ENCODE measurements around the gene HS3ST3B1.

The HS3ST3B1 gene

DNA sequence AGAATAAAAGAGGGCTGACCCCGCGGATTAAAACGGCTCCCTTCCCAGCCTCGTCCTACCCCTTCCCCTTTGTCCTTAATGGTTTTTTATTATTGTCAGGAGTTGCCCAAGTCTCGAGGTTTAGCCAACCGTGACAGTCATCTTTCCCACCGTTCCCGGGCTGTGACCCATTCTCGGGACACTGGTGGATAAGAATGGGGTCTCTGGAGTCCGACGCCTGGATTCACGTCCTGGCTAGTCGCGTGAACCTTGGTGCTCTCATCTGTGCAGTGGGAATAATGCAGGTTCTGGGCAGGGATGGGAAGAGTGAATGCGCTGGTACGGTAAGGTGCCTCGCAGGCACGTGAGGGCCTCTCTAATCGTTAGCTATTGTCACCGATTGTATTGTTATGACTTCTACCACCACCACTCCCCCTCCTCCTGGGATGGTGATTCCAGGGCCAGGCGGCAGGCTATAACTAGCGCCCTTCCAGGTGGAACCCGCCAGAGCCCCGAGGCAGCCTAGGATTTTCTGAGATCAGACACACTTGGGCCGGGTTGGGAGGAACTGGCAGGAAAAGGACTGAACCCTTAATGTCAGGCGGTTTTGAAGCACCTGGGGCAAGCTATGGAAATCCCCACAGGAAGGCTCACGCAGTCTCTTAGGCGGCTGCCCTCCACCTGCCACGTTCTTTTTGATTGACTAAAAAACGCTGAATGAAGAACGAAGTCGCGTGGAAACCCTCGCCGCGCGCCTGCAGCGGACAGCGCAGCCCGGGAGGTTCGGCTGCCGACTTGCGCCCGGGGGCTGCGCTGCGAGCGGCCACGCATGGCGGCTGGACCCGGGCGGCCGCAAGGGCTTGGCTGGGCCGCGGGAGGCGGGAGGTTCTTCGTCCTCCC lies 2.7 kb downstream of the HS3ST3B1 start:
- no peak for DNase-seq

DNA sequence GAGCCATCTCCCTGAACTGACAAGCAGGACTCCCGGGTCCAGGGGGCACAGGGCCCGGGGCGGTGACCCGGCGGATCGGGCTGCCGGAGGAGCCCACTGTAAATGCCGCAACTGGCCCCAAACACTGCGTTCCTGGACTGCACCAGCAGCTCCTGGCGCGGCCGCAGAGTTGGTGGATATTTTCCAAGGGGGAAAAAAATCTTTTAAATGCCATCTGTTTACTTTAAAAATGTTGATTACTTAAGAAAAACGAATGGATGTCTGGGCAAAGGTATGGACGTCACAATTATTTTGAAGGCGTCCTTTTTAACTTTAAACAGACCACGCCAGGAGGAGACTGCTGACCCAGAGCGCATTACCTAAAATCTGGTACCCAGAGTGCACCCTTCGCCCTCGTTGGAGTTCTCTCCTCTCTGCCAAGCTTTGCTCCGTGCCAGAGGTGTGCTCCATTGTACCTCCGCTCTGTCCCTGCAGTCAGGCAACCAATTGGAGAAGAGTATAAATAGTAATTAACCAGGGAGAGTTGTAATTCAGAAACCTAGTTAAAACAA lies 3.4 kb downstream of the HS3ST3B1 start:
- DNase-seq, result no peak

DNA sequence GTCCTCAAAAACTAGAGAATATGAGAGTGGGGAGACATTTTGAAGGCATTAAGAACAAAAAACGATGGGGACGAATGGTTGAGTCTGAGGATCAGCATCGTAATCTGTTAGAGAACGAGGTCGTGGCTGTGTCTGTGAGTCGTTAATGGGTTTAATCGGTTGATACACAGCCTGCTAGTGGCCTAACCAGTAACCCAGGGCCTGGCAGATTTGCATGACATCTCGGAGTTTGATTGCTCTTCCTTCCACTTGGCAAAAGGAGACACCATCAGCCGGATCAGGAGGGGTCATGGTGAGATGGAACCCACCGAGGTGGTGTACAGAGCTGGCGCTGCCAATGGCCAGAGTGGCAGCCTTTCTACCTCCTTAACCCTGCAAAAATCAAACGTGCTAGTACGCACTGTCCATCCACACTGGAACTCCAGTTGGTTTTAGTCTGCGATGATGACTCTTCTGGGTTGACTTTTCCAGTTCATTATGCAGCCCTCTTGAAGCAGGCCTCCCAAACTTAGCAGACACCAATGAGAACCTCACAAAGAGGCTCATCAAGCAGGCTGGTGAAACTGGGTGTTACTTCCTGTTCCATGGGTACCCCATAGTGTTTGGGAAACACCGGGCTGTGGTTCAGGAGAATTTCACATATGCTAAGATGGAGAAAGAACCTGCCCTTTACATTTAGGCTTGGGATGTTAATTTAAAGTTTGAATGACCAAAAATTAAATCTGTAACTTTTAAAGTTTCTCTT lies 4.1 kb downstream of the HS3ST3B1 start:
- DNase-seq, result no peak

DNA sequence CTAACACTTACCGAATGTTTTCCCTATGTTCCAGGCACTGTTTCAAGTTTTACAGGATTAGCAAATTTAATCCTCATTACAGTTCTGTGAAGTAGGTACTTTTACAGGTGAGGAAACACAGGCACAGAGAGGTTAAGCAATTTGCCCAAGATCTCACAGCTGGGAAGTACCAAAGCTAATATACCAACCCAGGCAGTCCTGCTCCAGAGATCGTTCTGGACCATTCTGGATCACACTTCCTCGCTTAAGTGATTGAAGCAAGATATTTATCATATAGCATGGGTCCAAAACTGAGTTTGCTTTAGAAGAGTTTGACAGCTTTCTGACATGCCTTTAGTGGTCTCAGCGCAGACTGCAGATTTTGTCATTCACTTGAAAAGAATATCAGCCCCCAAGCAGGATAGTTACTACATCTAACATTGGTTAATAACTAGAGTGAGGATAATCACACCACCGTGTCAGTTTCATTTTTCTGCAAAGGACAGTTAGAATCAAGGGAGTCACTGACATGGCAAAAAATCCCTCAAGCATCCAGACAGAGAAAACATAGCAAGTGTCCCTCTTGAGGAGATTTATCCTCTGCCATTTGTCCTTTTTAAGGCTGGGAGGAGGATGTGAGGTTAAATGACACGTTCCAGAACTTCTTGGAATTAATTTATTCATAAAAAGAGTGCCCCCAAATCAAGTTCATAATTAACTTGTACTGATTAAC lies 5.1 kb downstream of the HS3ST3B1 start:
- no peak for DNase-seq

DNA sequence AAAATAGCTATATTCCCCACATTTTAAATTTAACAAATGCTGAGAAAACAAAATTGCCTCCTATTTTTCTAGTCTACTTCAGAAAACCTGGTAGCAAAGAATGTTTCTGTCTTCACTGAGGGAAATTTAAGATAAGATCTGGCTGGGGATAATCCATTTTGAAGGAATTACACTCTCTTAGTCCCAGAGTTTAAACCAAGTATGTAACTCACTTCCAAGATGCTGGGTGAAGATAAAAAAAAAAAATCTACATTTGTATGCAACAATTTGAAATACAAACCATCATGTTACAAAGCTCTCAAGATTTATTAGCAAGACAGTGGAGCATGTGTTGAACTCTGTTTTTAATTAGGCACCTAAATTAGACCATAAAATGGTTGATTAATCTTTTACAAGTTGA lies 5.7 kb downstream of the HS3ST3B1 start:
- DNase-seq, result no peak

DNA sequence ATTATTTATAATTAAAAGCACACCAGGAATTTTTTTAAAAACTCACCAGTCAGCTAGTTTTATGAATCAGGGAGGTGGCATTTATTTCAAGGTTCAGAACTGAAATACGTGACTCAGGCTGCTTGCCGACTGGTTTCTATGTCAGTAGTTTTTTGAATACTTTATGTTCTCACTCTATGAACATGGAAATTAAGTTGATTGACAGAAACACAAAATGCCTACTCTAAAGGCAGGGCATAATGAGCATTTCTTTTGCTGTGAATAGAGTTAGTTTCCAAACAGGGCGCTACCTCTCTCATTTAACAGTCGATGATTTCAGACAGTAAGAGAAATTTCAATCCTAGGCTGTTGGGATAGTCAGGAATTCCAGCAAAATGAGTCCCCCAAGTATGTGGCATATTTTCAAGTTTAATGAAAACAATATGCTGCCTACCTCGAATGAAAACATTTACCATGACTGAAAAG lies 6.7 kb downstream of the HS3ST3B1 start:
- no peak for DNase-seq

DNA sequence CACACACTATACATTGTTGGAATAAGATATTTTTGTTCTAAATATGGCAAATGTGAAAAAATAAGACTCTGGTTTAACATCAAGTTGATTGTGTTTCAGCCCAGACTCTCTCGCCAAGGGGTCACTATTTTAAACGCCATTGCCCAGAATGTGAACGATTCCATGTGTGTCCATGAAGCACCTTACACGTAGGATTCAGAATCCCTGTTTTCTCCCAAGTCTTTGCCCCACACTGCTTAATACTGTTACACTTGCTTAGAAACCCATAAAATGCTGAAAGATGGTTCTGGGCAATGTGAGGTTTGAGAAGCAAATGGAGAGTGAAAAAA lies 7.7 kb downstream of the HS3ST3B1 start:
- no peak for DNase-seq

DNA sequence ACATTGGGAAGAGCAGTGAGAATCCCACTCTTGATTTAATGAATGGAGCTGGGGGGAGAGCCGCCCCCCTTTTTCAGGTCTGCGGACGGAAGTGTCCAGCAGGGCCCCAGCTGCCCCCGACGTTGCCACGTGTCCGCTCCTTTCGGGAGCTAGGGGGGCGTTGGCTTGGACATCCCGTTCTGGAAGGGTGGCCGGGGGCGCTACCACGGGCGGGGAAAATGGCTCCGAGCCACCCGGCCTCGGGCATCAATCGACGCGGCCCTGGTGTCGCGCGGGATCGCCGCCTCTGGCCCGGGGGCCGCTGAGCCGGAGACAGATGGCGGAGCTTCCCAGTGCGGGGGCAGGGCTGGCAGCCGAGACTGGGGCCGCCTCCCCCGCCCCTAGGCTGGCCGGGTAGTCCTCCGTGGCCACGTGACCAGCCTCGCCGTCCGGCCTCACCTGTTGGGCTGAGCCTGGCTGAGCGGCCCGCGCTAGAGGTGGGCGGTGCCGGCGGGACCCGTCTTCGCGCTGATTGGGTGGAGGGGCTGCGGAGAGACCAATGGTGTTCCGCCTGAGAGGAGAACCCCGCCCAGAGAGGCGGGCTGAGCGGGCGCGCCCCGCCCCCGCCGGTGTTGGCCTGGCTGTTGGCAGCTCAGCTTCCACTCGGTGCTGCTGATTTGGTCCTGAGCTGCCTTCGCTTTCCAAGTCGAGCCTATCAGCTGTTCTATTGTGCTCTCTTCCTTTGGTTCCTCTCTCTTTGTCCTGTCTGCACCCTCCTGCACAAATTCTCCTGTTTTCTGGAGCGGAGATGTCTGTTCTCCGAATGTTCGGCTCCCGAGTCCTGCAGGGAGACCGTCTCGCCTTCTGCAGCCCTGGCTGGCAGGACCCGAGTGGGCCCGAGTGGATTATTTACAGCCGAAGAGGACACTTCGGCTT lies 8.3 kb downstream of the HS3ST3B1 start:
- DNase-seq, result peak; percentile 88

DNA sequence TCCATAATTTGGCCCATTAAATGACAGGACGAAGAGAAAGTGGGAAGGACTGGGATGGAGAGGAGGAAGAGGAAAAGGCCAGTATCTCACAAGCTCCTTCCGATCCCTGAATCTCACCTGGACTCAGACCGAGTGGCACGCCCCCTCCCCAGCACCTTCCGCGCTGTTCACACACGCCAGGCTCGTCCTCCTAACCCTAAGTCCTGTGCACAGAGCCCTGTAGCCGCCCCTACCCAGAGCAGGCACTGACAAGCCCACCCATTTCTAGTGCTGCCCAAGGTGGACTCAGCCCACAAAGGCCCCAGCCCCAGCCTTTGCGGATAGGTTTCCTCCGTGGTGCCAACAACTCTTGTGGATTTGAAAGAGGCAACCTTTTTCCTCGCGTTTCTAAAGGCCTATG lies 9.2 kb downstream of the HS3ST3B1 start:
- DNase-seq, result no peak

DNA sequence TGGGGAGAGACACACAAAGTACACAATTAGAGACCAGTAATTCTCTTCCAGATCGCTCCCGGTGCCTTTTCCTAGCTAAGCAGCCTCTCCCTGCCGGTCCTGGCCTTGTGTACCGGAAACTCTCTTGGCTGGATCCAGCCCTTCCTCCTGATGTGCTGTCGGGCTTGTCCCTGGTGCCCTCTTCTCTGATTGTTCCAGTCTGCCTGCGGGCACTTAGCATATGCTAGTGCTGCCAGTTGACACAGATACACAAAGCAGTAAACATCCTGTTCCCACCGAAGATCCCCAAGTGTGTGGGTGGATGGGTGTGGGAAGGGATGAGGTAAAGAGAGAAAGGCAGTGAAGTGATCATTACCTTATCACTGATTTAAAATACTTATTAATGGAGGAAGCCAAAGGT lies 9.7 kb downstream of the HS3ST3B1 start:
- no peak for DNase-seq

DNA sequence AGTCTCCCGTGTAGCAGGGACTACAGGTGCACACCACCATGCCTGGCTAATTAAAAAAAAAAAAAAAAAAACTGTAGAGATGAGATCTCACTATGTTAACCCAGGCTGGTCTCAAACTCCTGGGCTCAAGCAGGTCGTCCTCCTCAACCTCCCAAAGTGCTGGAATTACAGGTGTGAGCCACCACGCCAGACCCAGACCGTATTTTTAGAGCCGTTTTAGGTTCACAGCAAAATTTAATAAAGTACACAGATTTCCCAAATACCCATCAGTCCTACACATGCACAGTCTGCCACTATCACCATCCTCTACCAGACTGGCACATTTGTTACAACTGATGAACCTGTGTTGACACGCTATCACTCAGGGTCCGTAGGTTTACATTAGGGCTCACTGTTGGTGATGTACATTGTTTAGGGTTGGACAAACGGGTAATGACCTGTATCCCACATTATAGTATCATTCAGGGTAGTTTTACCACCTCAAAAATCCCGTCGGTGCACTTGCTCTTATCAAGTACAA lies 10.4 kb downstream of the HS3ST3B1 start:
- no peak for DNase-seq

DNA sequence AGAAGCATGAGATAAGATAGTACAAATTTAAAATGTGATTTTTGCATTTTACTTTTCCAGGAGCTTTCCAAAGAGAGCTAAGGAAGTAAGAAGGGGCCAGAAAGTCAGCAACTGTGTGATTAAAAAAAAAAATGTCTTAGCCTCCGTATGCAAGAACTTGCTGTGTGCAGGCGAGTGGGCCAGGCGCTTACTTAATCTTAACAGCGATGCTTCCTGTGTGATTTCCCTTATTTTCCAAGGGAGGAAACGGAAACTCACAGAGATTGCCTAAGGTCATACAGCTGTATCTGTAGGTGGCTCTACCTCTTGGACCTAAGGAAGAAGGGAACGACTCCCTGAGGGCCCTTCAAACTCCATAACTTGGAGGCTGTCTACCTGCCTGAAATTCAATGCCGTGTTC lies 11.1 kb downstream of the HS3ST3B1 start:
- DNase-seq, result peak; percentile 23

DNA sequence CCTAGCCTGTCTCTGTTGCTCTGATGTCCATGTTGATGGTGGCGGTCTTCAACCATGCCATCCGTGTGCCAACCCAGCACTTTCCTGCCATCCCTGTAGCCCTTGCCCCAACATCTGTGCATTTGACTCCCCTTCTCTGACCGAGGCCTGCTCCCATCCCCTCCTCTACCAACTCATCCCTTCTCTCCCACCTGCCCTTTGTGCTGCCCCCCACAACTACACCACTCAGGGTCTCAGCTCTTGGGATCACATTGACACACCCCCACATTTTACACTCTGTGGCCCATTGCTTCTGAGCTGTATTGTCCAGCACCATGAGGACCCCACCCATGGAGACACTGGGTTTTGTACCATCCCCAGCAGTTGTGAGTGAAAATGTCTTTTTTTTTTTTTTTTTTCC lies 11.6 kb downstream of the HS3ST3B1 start:
- DNase-seq, result no peak

DNA sequence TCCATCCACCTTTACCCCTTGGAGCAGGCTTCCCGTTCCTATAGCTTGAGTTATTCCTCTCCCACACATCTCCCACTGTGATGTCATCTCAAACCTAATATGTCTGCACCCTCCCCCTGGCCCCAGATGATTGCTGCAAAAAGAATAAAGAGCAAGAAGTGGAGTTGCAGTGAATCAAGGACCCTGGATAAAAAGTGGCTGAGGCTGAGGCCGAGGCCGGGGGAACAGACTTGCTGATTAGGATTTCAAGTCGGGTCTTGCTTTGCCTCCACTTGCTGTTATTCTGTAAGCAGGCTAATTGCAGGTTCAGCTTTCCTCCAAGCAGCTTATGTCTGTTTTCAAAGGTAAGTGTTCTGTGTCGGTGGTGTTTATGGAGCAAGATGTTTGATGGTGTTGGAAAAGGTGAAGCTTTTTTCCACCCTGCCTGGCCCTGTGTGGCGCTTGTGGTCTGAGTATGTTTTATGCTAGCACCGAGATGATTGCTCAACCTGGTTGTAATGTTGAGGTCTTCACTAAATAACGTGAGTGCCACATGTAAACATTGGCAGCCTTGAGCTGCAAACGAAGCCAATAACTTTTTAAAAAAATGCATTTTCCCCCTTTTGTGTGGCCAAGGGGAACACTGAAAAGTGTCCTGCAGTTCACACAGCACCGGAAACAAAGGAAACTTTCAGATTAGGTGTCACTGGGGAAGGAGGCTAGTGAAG lies 15.4 kb downstream of the HS3ST3B1 start:
- no peak for DNase-seq

DNA sequence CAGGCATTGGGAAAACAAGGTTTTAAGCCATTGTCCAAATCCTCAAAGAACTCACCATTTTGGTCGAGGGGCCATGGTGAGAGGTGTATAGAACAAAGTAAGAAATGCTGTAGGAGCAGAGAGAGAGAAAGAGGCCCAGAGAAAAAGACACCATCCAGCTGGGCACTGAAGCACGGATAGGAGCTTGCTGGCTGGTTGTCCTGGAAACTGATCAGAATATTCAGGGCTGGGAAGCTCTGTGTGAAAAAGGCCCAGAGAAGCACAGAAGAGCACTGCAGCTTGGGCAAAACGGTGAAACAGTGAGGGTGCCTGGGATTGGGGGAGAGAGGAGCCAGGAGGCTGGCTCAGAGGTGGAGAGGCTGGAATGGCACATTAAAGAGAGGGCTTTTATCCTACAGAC lies 16.5 kb downstream of the HS3ST3B1 start:
- DNase-seq, result no peak

DNA sequence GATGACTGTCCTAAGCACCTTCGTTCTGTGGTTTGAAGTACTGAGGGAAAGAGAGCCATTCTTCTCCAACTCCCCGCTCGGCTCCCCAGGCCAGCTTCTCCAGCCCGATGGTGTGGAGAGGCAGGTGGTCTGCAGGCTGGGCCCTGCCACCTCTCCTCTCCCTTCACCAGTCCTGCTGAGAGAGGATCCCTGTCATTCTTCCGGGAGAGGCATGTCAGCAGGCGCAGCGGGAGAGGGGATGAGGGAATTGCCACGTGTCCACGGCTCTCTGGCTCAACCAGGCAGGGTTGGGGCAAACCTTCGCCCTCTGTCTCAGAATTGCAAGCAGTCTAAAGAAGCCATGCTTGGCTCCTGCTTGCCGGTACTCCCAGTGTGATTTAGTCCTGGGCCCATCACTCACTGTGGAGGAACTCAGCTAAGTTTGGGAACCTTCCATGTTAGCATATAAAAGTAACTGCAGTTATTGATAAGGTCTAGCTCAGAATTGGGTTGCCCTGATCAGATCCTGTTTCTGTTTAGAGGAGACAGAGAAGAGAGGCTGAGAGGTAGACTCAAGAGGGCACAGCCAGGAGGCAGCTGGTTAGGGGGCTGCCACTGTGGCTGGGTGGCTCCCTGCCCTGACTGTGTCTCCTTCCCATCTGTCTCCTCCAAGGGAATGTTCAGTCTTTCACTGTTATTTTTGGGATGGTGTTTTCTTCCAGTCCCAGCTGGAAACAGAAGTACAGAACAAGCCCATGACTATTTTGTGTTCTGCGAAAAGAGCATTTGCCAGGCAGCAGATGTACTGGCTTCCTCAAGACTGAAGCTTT lies 17.4 kb downstream of the HS3ST3B1 start:
- no peak for DNase-seq

DNA sequence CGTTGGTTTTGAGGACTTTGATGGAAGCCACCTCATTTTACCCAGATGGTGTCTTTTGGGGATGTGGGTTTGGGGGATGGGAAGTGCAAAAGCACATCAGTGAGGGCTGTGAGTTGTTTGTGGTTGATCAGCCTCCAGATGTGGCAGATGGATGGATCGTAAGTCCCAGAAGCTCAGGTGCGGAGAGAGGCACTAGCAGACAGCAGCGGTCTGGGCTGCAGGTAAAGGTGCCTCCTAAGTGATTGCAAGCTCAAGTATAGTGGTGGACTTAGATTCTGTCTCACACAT lies 18.0 kb downstream of the HS3ST3B1 start:
- peak; percentile 26 for DNase-seq

DNA sequence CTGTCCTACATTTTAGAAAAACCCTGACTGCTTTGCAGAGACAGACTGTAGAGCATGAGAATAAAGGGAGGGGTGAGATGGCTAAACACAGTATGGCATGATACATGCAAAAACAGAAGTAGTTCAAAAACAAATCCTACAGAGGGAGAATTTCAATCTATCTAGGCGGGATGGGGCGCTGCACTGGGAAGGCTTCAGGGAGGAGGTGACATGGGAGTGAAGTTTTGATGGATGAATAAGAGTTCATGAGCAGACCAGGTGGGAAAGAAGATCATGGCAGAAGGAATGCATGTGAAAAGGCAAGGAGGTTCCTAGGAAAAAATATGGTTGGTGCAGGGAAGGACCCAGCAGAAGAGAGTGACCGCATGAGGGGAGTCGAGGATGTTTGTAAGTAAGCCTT lies 19.2 kb downstream of the HS3ST3B1 start:
- no peak for DNase-seq

DNA sequence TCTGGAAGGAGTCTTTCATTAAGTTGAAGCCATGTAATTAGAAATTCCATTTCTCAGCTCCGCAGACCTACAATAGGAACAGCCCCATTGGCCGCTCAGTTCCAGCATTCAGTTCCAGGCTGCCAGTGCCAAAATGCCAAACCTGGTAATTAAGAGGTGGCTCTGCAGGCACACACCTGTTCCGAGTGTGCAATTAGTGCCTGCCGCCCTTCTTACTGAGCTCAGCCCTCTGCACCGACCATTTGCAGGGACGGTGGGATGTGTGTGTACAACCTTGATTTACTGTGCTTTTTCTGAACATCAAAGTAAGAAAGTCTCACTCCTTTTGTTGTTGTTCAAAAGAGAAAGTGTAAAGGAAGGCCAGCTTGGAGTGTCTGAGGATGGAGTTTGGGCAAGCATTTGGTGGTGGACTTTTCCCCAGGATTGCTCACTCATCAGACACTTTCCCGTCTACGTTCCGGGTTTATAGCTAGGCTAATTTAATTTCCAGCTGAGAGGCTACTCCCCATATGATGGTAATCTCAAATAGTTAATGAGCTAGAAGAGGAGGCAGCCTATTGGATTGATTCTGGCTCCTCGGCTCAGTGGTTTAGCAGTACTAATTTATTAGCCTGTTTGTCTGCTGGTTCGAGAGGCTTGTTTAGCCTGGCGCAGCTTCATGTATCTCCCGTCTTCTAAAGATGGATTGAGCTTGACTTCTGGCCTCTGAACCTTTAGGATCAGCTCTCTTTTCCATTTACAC lies 20.0 kb downstream of the HS3ST3B1 start:
- no peak for DNase-seq

DNA sequence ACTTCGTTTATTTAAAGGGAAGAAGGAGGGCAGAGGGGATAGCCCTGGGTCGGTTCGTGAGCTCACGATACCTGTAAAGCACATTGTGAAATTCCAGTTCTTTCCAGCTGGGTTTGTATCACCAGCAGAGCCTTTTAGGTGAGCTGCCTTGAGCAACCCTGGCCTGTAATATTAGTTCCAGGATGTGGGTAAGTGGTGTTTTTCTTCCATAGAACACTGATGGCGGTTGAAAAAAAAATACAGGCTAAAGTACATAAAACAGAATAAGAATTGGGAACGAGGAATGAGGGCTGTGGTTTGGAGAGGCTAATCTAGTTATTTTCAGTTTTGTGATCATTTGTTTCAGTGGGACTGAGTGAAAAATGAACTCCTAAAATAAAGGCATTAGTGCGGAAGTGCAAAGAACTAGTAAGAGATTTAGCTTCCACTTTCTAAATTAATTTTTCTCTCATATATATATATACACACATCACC lies 20.6 kb downstream of the HS3ST3B1 start:
- no peak for DNase-seq

Measured in hematopoietic multipotent progenitor cell treated with erythropoietin and hydrocortisone succinate and interleukin-3 and kit ligand, for 4 days (in vitro differentiated cells).